Fibroblast of lung (primary cell): ENCODE measurements around the gene CTSD.

Experiments used
- EZH2 ChIP-seq: IDR thresholded peaks from 2 replicates; pipeline ENCODE4 v1.5.1; 2012; ENCODE audit warnings: low read length, control low read depth, mild to moderate bottlenecking; ENCODE audit errors: missing control alignments
- TF ChIP-seq, protein P1 (sequence below), 2 donors: IDR thresholded peaks in 1 of 2; conservative IDR thresholded peaks in 1 of 2; 1 replicate in 1 of 2; 2 replicates in 1 of 2; pipeline ENCODE4 v1.5.1; 2011 to 2012; ENCODE audit warnings: low read length in 2 of 2, control low read depth in 1 of 2, inconsistent platforms in 1 of 2, low read depth in 1 of 2, mild to moderate bottlenecking in 1 of 2

DNA sequence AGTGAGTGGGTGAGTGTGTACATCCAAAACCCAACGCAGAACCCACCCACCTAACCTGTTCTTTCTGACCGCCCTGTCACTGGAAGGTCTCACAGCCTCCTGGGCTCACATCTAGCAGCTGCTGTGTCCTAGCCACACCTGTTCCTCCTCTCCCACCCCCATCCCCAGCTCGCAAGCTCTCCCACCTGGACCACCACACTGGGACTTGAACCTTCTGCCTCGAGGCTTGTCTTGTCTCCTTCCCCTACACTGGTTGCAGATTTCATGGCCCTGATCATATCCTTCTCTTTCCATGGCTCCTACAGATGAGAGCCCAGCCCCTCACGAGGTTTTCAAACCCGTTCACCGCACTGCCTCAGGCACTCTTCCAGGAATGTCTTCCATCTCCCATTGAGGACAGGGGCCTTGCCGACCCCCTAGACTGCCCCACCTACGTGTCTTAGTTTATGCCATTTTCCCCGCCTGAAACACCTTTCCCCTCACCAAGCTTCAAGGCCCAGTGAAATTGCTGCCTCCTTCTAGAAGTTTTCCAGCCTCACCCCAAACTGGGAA is 20.1 kb downstream of the CTSD start:
- TF ChIP-seq, protein P1, sequence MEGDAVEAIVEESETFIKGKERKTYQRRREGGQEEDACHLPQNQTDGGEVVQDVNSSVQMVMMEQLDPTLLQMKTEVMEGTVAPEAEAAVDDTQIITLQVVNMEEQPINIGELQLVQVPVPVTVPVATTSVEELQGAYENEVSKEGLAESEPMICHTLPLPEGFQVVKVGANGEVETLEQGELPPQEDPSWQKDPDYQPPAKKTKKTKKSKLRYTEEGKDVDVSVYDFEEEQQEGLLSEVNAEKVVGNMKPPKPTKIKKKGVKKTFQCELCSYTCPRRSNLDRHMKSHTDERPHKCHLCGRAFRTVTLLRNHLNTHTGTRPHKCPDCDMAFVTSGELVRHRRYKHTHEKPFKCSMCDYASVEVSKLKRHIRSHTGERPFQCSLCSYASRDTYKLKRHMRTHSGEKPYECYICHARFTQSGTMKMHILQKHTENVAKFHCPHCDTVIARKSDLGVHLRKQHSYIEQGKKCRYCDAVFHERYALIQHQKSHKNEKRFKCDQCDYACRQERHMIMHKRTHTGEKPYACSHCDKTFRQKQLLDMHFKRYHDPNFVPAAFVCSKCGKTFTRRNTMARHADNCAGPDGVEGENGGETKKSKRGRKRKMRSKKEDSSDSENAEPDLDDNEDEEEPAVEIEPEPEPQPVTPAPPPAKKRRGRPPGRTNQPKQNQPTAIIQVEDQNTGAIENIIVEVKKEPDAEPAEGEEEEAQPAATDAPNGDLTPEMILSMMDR (conservative IDR thresholded peaks at IDR 0.05 in 1 of 2, IDR thresholded peaks at IDR 0.05 in 1 of 2; ENCODE audit: low read depth in 1 of 2, low read length in 2 of 2), result no peak
- no peak for TF ChIP-seq EZH2
